ENCODE measurements around the gene SERP2. TPM values are rescaled to one million over a fixed set of nuclear protein-coding genes. Genes with fewer than 3 reads are reported as not detected.

The SERP2 gene
- total and polyA plus RNA-seq, 2 of the 13 experiments (the other 11 are each of a cell fraction or from before 2014, with no cell fraction given): not detected

DNA sequence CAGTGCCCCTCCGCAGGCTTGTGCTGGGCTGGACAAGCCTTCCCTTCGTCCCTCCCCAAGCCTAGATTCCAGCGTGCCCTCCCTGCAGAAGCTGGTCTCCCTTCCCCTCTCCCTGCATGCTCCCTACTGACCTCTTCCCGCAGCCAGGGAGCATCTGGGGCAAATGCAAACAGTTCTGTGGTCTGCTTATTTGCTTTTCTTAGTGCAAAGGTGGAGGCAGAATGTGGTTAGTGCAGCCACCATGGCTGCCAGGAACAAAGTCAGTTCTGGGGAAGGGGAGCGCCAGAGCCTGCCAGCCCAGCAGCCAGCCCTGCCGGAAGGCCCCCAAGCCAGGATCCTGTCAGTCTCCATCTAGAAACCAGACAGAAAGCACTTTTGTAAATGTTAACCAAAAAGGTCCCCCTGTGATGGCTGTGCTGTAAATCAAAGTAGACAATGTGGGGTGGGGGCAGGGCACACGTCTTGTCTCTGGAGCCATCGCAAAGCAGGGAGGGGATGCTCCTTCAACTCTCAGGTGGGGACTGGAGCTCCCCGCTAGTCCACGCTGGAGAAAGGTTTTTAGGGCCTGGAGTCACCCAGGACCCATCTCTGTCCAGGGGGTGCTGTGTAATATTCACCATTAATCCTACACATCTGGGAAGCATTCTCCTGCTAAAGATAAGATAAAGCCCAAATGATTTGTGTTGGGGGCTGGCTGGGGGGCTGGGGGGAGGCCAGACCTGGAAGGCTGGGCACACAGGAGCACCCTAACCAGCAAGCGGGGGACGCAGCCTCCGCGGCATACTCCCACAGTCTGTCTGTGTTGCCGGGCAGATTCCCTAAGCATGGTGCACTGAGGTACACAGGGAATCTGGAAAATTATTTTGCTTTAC, 30.9 kb downstream of the SERP2 start (continued):
- TF ChIP-seq ZNF407 (CRISPR knock-in tag; IDR thresholded peaks at IDR 0.05; ENCODE audit: not compliant biosample characterization): no peak
- 0 out of 2 replicates have a peak, but pooled peaks have one; percentile 46 for TF ChIP-seq KDM1A (CRISPR knock-in tag; IDR thresholded peaks at IDR 0.05)
- TF ChIP-seq ZNF180 (CRISPR knock-in tag; IDR thresholded peaks at IDR 0.05; ENCODE audit: borderline replicate concordance, low read depth): no peak
- TF ChIP-seq NCOA2 (CRISPR knock-in tag; IDR thresholded peaks at IDR 0.05): peak; percentile 90
- TF ChIP-seq, protein P1, sequence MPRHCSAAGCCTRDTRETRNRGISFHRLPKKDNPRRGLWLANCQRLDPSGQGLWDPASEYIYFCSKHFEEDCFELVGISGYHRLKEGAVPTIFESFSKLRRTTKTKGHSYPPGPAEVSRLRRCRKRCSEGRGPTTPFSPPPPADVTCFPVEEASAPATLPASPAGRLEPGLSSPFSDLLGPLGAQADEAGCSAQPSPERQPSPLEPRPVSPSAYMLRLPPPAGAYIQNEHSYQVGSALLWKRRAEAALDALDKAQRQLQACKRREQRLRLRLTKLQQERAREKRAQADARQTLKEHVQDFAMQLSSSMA (CRISPR knock-in tag; IDR thresholded peaks at IDR 0.05): no peak
- no peak for TF ChIP-seq NAIF1 (CRISPR knock-in tag; IDR thresholded peaks at IDR 0.05; ENCODE audit: borderline replicate concordance)
- TF ChIP-seq TBL1XR1 (IDR thresholded peaks at IDR 0.05; ENCODE audit: borderline replicate concordance, low read length, partially characterized antibody): peak; percentile 58
- TF ChIP-seq KAT2B (IDR thresholded peaks at IDR 0.05; ENCODE audit: borderline replicate concordance, low read depth, low read length): no peak
- no peak for TF ChIP-seq PBX2 (CRISPR knock-in tag; IDR thresholded peaks at IDR 0.05)
- TF ChIP-seq ZNF10 (CRISPR knock-in tag; IDR thresholded peaks at IDR 0.05; ENCODE audit: borderline replicate concordance, low read depth): no peak
- no peak for TF ChIP-seq PRMT3 (CRISPR knock-in tag; IDR thresholded peaks at IDR 0.05; ENCODE audit: borderline replicate concordance, low read depth)
- TF ChIP-seq EHMT2 (IDR thresholded peaks at IDR 0.05; ENCODE audit: borderline replicate concordance, low read depth, low read length): no peak
- TF ChIP-seq CEBPG (CRISPR knock-in tag; IDR thresholded peaks at IDR 0.05): peak; percentile 47
- peak; percentile 41 for TF ChIP-seq TCF7 (IDR thresholded peaks at IDR 0.05; ENCODE audit: low read depth)
- TF ChIP-seq TRIM24 (CRISPR knock-in tag; IDR thresholded peaks at IDR 0.05): no peak
- no peak for TF ChIP-seq ZNF20 (CRISPR knock-in tag; IDR thresholded peaks at IDR 0.05)
- TF ChIP-seq KLF11 (CRISPR knock-in tag; IDR thresholded peaks at IDR 0.05): no peak
- peak; percentile 83 for TF ChIP-seq ELF3 (CRISPR knock-in tag; IDR thresholded peaks at IDR 0.05)
- peak; percentile 77; the same call in 1 of the 2 replicates for TF ChIP-seq ERF (CRISPR knock-in tag; IDR thresholded peaks at IDR 0.05)
- no peak for TF ChIP-seq PAF1 (CRISPR knock-in tag; IDR thresholded peaks at IDR 0.05)
- no peak for TF ChIP-seq ELF4 (CRISPR knock-in tag; IDR thresholded peaks at IDR 0.05; ENCODE audit: borderline replicate concordance)

Measured in HepG2 (cell line).